Testis (tissue), 2 donors: ENCODE data around the gene DNAH17.

ENCODE experiments used
- CTCF ChIP-seq, 3 experiments: fragments of 450-650 bp in 2 of 3; fragments of 200-600 bp in 1 of 3; sonication (generic) in 1 of 3; IDR thresholded peaks; one replicate each; pipeline ENCODE4 v1.5.1; 2016 to 2019; ENCODE audit warnings: antibody characterized with exemption in 3 of 3, mild to moderate bottlenecking in 2 of 3, moderate library complexity in 1 of 3
- POLR2A ChIP-seq: fragments of 450-650 bp; IDR thresholded peaks from one replicate; pipeline ENCODE4 v1.6.1; 2017; ENCODE audit warnings: antibody characterized with exemption, mild to moderate bottlenecking, moderate library complexity

GRCh38 chr17:78451753-78452152, 125.4 kb downstream of the DNAH17 start:
- no peak for TF ChIP-seq CTCF (IDR thresholded peaks at IDR 0.05)
- no peak for TF ChIP-seq POLR2A
